ENCODE data around the gene ADORA3.

- no peak for TF ChIP-seq E2F1 (CRISPR knock-in tag; IDR thresholded peaks at IDR 0.05)
- TF ChIP-seq GABPB1 (CRISPR knock-in tag; IDR thresholded peaks at IDR 0.05): no peak
- no peak for TF ChIP-seq TEAD4 (CRISPR knock-in tag; IDR thresholded peaks at IDR 0.05)
- TF ChIP-seq CTCF (IDR thresholded peaks at IDR 0.05): no peak
- TF ChIP-seq, protein P1, sequence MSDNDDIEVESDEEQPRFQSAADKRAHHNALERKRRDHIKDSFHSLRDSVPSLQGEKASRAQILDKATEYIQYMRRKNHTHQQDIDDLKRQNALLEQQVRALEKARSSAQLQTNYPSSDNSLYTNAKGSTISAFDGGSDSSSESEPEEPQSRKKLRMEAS (CRISPR knock-in tag; IDR thresholded peaks at IDR 0.05): no peak
- TF ChIP-seq E2F5 (CRISPR knock-in tag; IDR thresholded peaks at IDR 0.05): no peak
- no peak for TF ChIP-seq HMGA2 (CRISPR knock-in tag; IDR thresholded peaks at IDR 0.05)
- TF ChIP-seq MLX (CRISPR knock-in tag; IDR thresholded peaks at IDR 0.05): no peak
- TF ChIP-seq ZBTB43 (CRISPR knock-in tag; IDR thresholded peaks at IDR 0.05): no peak
- no peak for TF ChIP-seq GRHL2 (CRISPR knock-in tag; IDR thresholded peaks at IDR 0.05; ENCODE audit: insufficient replicate concordance, severe bottlenecking)
- TF ChIP-seq, protein P2, sequence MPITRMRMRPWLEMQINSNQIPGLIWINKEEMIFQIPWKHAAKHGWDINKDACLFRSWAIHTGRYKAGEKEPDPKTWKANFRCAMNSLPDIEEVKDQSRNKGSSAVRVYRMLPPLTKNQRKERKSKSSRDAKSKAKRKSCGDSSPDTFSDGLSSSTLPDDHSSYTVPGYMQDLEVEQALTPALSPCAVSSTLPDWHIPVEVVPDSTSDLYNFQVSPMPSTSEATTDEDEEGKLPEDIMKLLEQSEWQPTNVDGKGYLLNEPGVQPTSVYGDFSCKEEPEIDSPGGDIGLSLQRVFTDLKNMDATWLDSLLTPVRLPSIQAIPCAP (CRISPR knock-in tag; IDR thresholded peaks at IDR 0.05): no peak
Measured at GRCh38 chr1:111484391-111485026, 18.9 kb downstream of the ADORA3 start.
